HPDE6-E6E7 (cell line): ENCODE results near the gene CDKN2B.
A peak's percentile ranks its signal among the peaks of the same experiment; 100 is the strongest.
"Not testable (repeated sequence)": the region's sequence is repeated elsewhere in the genome, so short reads cannot be mapped to it uniquely, and the experiment has no call there.

Source experiments
- DNase-seq: peaks from one replicate; pipeline ENCODE4 v3.0.0; 2011; ENCODE audit warnings: missing footprints; ENCODE audit errors: extremely low spot score

CDKN2B gene

DNA sequence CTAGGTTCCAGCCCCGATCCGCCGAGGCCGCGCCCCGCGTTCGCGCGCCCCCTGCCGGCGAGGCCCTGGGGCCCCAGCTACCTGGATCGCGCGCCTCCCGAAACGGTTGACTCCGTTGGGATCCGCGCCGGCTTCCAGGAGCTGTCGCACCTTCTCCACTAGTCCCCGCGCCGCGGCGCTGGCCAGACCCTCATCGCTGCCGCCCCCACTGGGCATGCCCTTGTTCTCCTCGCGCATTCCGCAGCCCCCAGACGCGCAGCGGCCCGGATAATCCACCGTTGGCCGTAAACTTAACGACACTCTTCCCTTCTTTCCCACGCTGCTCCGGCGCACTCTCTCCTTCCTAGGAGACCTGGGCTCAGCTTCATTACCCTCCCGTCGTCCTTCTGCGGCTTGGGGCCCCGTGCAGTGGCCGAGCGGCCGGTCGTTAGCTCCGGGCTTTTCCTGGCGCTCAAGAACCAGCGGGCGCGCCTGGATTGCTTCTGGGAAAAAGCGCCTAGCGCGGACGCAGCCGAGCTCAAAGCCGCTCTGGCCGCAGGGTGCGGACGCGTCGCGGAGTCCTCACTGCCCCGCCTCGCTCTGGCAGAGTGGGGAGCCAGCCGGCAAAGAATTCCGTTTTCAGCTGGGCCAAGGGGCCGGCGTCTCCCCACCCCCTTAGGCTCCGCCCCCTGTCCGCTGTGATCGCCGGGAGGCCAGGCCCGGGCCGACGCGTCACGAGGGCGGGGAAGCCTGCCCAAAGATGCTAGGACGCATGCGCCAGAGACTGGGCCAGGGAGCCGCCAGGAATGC is at the start of gene CDKN2B:
TSS of gene CDKN2B (minus strand) at position 589 of the 789 bp plus-strand sequence. CDS start at position 237, 352 bp downstream.
- peak; percentile 98 for DNase-seq

DNA sequence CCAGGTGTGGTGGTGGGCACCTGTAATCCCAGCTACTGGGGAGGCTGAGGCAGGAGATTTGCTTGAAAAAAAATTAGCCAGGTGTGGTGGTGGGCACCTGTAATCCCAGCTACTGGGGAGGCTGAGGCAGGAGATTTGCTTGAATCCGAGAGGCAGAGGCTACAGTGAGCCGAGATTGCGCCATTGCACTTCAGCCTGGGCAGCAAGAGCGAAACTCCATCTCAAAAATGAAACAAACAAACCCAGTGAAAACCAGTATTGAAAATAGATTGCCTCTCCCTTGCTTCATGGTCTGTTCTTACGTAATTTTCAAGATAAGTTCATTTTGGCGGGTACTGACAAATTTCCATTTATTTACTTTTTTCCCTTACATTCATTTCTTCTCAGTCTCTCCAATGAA is 48.9 kb upstream of the CDKN2B start:
- not testable (repeated sequence) for DNase-seq

DNA sequence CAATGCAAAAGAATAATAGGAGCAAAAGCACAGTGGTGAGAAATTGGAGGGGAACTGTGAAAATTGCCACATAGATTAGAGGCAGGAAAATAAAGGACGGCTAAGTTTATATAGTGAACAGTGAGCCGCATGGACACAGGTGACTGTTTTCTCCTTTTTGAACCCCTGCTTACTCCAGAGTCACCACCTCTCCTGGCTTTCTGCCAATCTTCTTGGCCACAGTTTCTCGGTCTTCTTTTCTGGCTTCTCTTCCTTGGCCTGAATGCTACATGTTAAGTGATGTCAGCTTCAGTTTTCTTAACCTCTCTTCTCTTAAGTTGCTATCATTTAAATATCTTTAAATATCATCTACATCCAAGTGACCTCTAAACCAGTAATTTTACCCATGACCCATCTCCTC is 47.3 kb upstream of the CDKN2B start:
- no peak for DNase-seq

- DNase-seq: no peak
Observed at GRCh38 chr9:22055090-22055489, 46.0 kb upstream of the CDKN2B start.

DNA sequence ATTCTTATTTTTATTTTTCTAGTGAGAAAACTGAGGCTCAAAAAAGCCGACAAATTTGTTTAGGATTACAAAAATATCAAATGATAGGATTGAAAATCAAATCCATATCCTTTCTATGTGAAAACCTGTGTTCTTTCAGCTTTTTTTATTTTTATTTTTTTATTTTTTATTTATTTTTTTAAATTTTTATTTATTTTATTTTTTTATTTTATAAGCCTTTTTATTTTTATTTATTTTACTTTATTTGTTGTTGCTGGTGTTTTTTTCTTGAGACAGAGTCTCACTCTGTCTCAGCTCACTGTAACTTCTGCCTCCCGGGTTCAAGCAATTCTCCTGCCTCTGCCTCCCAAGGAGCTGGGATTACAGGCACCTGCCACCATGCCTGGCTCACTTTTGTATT is 45.4 kb upstream of the CDKN2B start:
- DNase-seq: no peak

GRCh38 chr9:22054076-22054475 is 45.0 kb upstream of the CDKN2B start:
- DNase-seq: no peak

DNA sequence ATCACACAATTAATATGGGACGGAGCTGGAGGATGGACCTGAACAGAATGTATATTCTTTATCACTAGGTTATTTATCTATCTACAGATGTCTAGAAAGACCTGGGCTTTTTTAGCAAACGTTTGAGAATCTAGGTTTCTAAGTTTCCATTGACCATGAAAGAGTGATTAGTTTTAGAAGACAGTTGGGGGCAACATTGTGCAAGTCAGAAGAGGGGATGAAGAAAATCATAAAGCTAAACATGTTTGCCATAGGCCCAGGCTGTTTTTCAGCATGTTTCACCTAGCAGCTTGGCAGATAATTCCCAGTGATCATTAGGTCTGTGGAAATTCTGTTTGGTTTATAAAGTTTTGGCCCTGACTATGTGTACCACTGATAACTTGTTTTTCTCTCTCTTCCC is 44.1 kb upstream of the CDKN2B start:
- no peak for DNase-seq

- peak; percentile 75 for DNase-seq
Observed at GRCh38 chr9:22052376-22052945, 43.4 kb upstream of the CDKN2B start.

DNA sequence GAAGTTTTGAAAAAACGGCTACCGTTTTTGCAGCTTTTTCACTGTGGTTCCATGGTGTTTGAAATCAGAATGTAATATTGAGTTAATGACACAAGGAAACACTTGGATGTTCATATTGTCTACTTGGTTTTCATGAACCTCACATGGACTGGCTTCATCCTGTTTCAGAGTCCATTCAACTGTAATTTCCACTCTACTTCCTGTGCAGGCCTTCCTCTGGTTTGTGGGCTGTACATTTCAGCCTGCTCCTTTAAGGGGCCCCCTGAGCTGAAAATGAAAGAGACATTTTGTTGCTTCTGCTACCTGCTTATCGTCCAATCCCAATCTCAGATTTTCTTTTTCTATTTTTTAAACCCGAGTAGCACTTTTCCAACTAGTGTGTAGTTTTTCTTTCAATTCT is 41.8 kb upstream of the CDKN2B start:
- no peak for DNase-seq

- no peak for DNase-seq
Observed at GRCh38 chr9:22049411-22049810, 40.3 kb upstream of the CDKN2B start.

DNA sequence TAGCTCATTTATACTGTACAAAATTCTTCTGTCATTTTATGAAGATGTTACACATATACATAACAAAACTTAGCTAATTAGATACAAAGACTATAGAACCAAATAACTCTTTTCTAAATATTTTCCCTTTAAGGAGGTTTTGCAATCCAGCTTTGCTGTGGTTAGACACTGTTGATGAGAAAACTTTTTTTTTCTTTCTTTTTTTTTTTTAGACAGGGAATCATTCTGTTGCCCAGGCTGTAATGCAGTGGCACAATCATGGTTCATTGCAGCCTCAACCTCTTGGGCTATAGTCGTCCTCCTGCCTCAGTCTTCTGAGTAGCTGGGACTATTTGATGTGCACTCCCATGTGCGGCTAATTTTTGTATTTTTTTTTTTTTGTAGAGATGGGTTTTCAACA is 38.5 kb upstream of the CDKN2B start:
- DNase-seq: no peak

DNA sequence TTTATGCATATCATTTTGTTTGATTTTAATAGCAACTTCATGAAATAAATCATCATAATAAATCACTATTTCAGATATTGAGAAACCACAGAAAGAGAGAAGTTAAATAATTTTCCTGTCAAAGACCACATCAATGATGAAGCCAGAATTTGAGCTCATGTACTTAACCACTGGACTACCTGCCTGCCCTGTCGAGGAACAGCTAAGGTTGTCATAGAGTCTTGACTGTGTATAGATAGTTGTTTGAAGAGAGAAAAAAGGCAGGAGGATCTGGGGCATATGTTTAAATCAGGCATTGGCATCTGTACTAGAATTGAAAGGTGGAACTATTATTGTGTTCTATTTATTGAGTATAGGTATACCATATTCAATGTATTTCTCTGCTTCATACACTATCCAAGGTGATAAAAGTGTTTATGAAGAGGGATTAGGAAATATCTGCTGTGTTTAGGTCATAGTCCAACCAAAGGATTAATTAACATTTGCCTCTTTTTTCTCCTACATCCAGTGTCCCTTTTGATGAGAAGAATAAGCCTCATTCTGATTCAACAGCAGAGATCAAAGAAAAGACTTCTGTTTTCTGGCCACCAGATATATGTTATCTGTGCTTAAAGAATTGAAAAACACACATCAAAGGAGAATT is 37.3 kb upstream of the CDKN2B start:
- no peak for DNase-seq

- no peak for DNase-seq
Observed at GRCh38 chr9:22045423-22045822, 36.3 kb upstream of the CDKN2B start.

GRCh38 chr9:22044583-22044982 is 35.5 kb upstream of the CDKN2B start:
- DNase-seq: no peak

DNA sequence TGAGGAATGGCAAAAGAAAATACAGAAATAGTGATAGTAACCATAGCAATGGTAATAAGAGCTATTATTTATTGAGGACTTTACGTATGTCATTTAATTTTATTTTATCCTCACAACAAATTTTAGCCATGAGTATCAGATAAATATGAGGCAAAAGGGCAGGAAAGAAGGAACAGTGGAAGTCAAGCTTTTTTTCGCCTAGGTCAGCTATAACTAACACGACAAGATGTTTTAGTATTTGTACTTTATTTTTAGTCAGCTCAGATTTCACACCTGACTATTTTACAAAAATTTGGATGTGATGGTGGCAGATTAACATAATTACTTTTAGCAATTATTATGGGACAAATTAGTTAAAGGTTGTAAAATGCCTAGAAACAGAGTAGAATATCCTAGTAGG is 34.8 kb upstream of the CDKN2B start:
- DNase-seq: no peak

GRCh38 chr9:22041775-22042174 is 32.7 kb upstream of the CDKN2B start:
- peak; percentile 75 for DNase-seq

- no peak for DNase-seq
Observed at GRCh38 chr9:22041344-22041743, 32.2 kb upstream of the CDKN2B start.

- no peak for DNase-seq
Observed at GRCh38 chr9:22040760-22041159, 31.7 kb upstream of the CDKN2B start.

DNA sequence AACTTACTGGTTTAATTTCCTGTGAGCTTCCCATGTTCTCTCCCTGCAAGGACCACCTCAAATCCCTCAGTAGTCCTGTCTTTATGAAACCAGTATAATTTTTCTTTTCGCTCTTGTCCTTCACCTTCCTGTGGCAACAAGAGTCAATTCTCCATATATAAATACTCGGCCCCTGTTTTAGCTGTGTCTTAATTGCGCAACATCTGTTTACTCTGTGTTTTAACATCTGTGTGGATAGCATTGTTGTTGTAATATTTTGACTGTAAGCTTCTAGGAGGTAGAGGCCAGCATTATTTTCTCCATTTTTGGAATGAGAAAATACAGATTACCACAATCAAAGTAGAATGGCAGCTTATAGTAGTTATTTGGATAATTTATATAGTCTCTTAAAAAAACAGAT is 30.2 kb upstream of the CDKN2B start:
- DNase-seq: no peak

GRCh38 chr9:22037954-22038690 is 29.0 kb upstream of the CDKN2B start:
- DNase-seq: no peak

DNA sequence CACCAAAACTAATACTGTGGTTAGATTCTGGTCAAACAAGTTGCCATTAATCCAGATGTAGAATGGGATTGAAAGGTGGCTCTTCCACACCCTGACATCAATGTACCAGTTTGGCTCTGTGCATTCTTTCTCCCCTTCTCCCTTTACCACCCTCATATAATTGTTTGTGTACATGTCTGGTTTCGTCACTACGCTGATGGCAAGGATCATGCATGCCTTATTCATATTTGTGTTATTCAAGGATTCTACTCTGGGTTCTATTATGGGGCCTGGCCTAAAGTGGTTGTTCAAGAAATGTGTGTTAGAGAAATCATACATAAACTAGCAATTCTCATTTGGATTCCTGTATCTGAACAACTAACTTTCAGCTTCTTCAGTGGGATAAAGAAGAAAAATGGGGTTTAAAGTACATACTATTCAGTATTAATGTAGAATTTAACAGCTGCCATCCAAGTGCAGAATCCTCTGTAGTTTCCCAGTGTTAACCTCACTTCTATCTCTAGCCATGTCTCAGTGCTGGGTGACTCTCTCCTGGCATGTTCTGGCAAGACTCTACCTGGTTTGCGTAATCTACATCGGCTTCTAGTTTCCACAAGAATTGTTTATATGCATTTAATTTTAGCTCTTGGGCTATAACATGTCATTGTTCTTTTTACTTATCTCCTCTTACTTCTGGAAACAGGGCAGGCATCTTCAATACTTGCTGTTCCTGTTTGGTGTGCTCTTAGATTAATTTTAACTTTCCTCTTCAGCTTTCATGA is 27.9 kb upstream of the CDKN2B start:
- peak; percentile 65 for DNase-seq

DNA sequence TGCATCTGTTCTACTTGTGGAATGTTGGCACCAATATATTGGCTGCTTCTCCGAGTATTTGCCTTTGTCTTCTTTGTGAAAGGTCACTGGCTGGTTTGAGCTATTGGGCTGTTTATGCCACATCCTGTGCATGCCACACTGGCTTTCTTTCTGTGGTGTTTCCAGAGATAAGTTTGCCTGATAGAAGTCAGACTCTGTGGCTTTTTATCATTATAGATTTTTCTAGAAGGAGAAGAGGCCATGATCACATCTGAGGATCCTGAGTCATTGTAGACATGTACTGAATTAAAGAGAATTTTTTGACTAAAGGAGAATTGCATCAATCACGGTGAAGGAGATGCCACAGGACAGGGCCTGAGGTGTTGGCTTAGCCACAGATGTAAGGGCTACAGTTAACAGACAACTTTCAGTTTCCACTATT is 26.5 kb upstream of the CDKN2B start:
- DNase-seq: no peak
